Vagina (tissue), 2 donors: ENCODE measurements around the gene RNMT.

Experiments used
- POLR2A ChIP-seq, 2 donors: fragments of 450-650 bp; IDR thresholded peaks; one replicate each; pipeline ENCODE4 v1.6.1; 2017; ENCODE audit warnings: antibody characterized with exemption in 2 of 2, mild to moderate bottlenecking in 2 of 2, moderate library complexity in 2 of 2
- POLR2AphosphoS5 ChIP-seq, 2 donors: sonication (generic); formaldehyde crosslinking; IDR thresholded peaks; one replicate each; pipeline ENCODE4 v1.9.0; 2017; ENCODE audit warnings: antibody characterized with exemption in 2 of 2, mild to moderate bottlenecking in 2 of 2, low read depth in 1 of 2; ENCODE audit not compliant: insufficient read depth in 1 of 2
- TF ChIP-seq, protein P1 (sequence below), 3 experiments: fragments of 450-650 bp in 2 of 3; fragments of 200-600 bp in 1 of 3; sonication (generic) in 1 of 3; IDR thresholded peaks; one replicate each; pipeline ENCODE4 v1.5.1; 2017 to 2019; ENCODE audit warnings: antibody characterized with exemption in 3 of 3, mild to moderate bottlenecking in 2 of 3, moderate library complexity in 2 of 3

DNA sequence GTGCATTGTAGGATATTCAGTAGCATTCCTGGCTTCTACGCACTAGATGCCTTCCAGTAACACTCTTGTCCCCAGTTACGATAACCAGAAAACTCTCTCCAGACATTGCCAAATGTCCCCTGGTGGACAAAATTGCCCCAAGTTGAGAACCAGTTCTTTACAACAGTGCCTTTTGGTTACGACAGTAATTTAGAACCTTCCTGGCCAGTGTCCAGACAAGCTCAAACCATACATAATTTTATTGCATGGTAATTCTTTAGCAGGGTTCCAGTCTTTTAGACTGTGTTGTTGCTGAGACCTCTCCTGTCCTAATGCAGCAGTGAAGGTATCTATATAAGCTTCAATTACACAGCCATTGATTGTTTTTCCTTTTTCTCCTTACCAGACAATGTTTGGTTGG lies 20.2 kb downstream of the RNMT start:
- TF ChIP-seq, protein P1, sequence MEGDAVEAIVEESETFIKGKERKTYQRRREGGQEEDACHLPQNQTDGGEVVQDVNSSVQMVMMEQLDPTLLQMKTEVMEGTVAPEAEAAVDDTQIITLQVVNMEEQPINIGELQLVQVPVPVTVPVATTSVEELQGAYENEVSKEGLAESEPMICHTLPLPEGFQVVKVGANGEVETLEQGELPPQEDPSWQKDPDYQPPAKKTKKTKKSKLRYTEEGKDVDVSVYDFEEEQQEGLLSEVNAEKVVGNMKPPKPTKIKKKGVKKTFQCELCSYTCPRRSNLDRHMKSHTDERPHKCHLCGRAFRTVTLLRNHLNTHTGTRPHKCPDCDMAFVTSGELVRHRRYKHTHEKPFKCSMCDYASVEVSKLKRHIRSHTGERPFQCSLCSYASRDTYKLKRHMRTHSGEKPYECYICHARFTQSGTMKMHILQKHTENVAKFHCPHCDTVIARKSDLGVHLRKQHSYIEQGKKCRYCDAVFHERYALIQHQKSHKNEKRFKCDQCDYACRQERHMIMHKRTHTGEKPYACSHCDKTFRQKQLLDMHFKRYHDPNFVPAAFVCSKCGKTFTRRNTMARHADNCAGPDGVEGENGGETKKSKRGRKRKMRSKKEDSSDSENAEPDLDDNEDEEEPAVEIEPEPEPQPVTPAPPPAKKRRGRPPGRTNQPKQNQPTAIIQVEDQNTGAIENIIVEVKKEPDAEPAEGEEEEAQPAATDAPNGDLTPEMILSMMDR (IDR thresholded peaks at IDR 0.05) = no peak
- TF ChIP-seq POLR2AphosphoS5 (IDR thresholded peaks at IDR 0.05; ENCODE audit: insufficient read depth in 1 of 2, low read depth in 1 of 2) = no peak
- TF ChIP-seq POLR2A (IDR thresholded peaks at IDR 0.05) = no peak
